GM18867 (cell line): ENCODE measurements around the gene BARX2.

Source experiments
- ATAC-seq: cut with Tn5 transposase; IDR thresholded peaks from one replicate; pipeline ENCODE4 v1.9.1; 2021; ENCODE audit warnings: mild to moderate bottlenecking, moderate library complexity; ENCODE audit not compliant: unreplicated experiment

BARX2 gene

GRCh38 chr11:129396454-129396853, 20.8 kb downstream of the BARX2 start:
- ATAC-seq = no peak

GRCh38 chr11:129402206-129403171, 26.8 kb downstream of the BARX2 start:
- ATAC-seq = no peak

- no peak for ATAC-seq
These were observed 29.1 kb downstream of the BARX2 start for GRCh38 chr11:129404731-129405130.

- ATAC-seq = no peak
These were observed 33.3 kb downstream of the BARX2 start for GRCh38 chr11:129408865-129409444.

- ATAC-seq = no peak
These were observed 34.8 kb downstream of the BARX2 start for GRCh38 chr11:129410395-129410960.

- ATAC-seq = peak; percentile 49
These were observed 36.8 kb downstream of the BARX2 start for GRCh38 chr11:129412494-129412893.

GRCh38 chr11:129414144-129414872, 38.7 kb downstream of the BARX2 start:
- no peak for ATAC-seq

- ATAC-seq = no peak
These were observed 40.6 kb downstream of the BARX2 start for GRCh38 chr11:129416080-129416820.

- no peak for ATAC-seq
These were observed 41.8 kb downstream of the BARX2 start for GRCh38 chr11:129417458-129417857.

- peak; percentile 94 for ATAC-seq
These were observed 42.4 kb downstream of the BARX2 start for GRCh38 chr11:129418039-129418438.

- no peak for ATAC-seq
These were observed 43.7 kb downstream of the BARX2 start for GRCh38 chr11:129419386-129419785.

- ATAC-seq = no peak
These were observed 47.8 kb downstream of the BARX2 start for GRCh38 chr11:129423426-129423825.

GRCh38 chr11:129425214-129425613, 49.6 kb downstream of the BARX2 start:
- ATAC-seq = no peak

GRCh38 chr11:129426038-129426437, 50.4 kb downstream of the BARX2 start:
- no peak for ATAC-seq

GRCh38 chr11:129426776-129427175, 51.1 kb downstream of the BARX2 start:
- ATAC-seq = no peak

GRCh38 chr11:129427376-129427775, 51.7 kb downstream of the BARX2 start:
- no peak for ATAC-seq

- no peak for ATAC-seq
These were observed 52.3 kb downstream of the BARX2 start for GRCh38 chr11:129427816-129428406.

GRCh38 chr11:129428557-129428956, 52.9 kb downstream of the BARX2 start:
- ATAC-seq = no peak

GRCh38 chr11:129434641-129435498, 59.2 kb downstream of the BARX2 start:
- ATAC-seq = no peak
